ENCODE data around the gene ZNF827. TPM values are rescaled to one million over a fixed set of nuclear protein-coding genes. Genes with fewer than 3 reads are reported as not detected.

ZNF827 gene
- polyA plus RNA-seq, 1 donor (not counting 4 experiments of a cell fraction or from before 2014, with no cell fraction given): 4.7 TPM

DNA sequence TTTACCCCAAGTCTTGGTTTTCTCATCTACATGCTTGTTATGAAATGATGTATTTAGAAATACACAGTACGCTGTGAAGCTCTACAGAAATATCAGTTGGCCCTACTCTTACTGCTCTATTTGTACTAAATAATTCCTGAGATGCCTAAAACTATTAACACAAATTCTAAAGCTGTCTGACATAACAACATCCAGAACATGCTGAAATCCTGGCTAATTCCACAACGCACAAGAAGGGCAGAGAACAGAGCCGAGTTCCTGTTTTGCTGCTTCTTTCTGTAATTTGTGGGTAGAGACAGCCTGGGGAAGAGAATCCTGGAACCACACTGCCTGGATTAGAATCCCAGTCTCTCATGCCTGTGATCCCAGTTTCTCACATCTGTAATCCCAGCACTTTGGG is 59.0 kb downstream of the ZNF827 start:
- Histone ChIP-seq H3K9me3 (ENCODE audit: control insufficient read depth, low read depth, low read length) (no peaks in the 10 kb centered on the region), H3K4me1 (ENCODE audit: control insufficient read depth, extremely low read depth, insufficient read depth, low read length) (peaks cover 45% of the 10 kb centered on the region), H3K36me3 (ENCODE audit: control insufficient read depth in 2 of 2, extremely low read depth in 1 of 2, insufficient read depth in 2 of 2, low read length in 2 of 2) (no peaks in the 10 kb centered on the region), H2AFZ (ENCODE audit: control insufficient read depth, low read length) (no peak overlapping the region), H3K4me3 (ENCODE audit: control insufficient read depth in 2 of 3, extremely low read depth in 1 of 3, insufficient read depth in 2 of 3, low read depth in 1 of 3, low read length in 3 of 3) (no peak overlapping the region), H3K27ac (ENCODE audit: control insufficient read depth, insufficient read depth, low read length) (peak overlapping the region; percentile 24), H3K9me1 (ENCODE audit: control insufficient read depth, extremely low read depth, insufficient read depth, low read length) (no peaks in the 10 kb centered on the region), H3K4me2 (ENCODE audit: control insufficient read depth, extremely low read depth, insufficient read depth, low read depth, low read length) (no peak overlapping the region), H4K20me1 (ENCODE audit: control insufficient read depth, extremely low read depth, insufficient read depth, low read length) (no peaks in the 10 kb centered on the region), H3K9ac (ENCODE audit: control insufficient read depth, extremely low read depth, insufficient read depth, low read length) (no peak overlapping the region), H3K27me3 (ENCODE audit: control insufficient read depth, extremely low read depth, insufficient read depth, low read length) (no peaks in the 10 kb centered on the region), H3K79me2 (ENCODE audit: control insufficient read depth, insufficient read depth, low read length) (no peaks in the 10 kb centered on the region)
- dilution Hi-C loops (cut with MboI; ENCODE audit: extremely low pct_ligation_motif_present, low sequenced_read_pairs): no loop called here
- FAIRE-seq (peak; percentile 5), DNase-seq (ENCODE audit: low read depth, low spot score) (no peak)
- TF ChIP-seq EZH2 (IDR thresholded peaks at IDR 0.05; ENCODE audit: low read length): no peak
- TF ChIP-seq, protein P1, sequence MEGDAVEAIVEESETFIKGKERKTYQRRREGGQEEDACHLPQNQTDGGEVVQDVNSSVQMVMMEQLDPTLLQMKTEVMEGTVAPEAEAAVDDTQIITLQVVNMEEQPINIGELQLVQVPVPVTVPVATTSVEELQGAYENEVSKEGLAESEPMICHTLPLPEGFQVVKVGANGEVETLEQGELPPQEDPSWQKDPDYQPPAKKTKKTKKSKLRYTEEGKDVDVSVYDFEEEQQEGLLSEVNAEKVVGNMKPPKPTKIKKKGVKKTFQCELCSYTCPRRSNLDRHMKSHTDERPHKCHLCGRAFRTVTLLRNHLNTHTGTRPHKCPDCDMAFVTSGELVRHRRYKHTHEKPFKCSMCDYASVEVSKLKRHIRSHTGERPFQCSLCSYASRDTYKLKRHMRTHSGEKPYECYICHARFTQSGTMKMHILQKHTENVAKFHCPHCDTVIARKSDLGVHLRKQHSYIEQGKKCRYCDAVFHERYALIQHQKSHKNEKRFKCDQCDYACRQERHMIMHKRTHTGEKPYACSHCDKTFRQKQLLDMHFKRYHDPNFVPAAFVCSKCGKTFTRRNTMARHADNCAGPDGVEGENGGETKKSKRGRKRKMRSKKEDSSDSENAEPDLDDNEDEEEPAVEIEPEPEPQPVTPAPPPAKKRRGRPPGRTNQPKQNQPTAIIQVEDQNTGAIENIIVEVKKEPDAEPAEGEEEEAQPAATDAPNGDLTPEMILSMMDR (optimal IDR thresholded peaks at IDR 0.05 in 1 of 3, IDR thresholded peaks at IDR 0.05 in 1 of 3, conservative IDR thresholded peaks at IDR 0.05 in 1 of 3; ENCODE audit: extremely low read depth in 1 of 3, insufficient read depth in 2 of 3, low read length in 3 of 3): no peak

DNA sequence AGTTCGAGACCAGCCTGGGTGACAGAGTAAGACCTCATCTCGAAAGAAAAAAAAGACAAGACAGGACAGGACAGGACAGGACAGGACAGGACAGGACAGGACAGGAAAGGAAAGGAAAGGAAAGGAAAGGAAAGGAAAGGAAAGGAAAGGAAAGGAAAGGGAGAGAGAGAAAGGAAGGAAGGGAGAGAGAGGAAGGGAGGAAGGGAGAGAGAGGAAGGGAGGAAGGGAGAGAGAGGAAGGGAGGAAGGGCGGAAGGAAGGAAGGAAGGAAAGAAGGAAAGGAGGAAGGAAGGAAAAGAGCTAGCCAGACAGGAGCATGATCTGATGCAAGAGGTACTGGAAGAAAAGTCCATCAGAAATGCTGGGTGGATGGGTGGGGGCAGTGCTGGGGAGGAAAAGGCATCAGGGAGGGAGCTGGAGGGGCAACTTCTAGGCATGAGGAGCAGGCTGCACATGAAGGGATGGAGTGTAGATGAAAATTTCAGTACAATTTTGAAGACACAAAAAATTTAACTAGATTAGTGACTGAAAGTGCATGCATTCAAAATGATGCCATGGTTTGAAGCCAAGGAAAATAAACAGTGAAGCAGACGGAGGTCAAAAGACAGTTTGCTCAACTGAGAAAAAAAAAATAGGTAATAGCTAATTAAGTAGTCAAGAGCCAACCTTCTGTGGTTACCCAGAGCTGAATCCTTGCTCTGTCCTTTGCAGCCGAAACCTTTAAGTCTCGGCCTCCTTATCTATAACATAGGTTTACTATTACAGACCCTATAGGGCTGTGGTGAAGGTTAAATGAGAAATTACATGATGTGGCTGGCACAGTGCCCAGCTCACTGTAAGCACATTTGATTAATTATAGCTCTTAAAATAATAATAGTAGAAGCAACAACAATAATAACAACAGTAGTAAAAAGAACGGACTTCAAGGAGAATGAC is 59.9 kb downstream of the ZNF827 start:
- Histone ChIP-seq H4K20me1 (ENCODE audit: control insufficient read depth, extremely low read depth, insufficient read depth, low read length) (no peaks in the 10 kb centered on the region), H3K9me3 (ENCODE audit: control insufficient read depth, low read depth, low read length) (no peaks in the 10 kb centered on the region), H3K27me3 (ENCODE audit: control insufficient read depth, extremely low read depth, insufficient read depth, low read length) (no peaks in the 10 kb centered on the region), H3K27ac (ENCODE audit: control insufficient read depth, insufficient read depth, low read length) (no peak overlapping the region), H3K79me2 (ENCODE audit: control insufficient read depth, insufficient read depth, low read length) (no peaks in the 10 kb centered on the region), H2AFZ (ENCODE audit: control insufficient read depth, low read length) (no peak overlapping the region), H3K4me2 (ENCODE audit: control insufficient read depth, extremely low read depth, insufficient read depth, low read depth, low read length) (no peak overlapping the region), H3K9ac (ENCODE audit: control insufficient read depth, extremely low read depth, insufficient read depth, low read length) (no peak overlapping the region), H3K4me3 (ENCODE audit: control insufficient read depth in 2 of 3, extremely low read depth in 1 of 3, insufficient read depth in 2 of 3, low read depth in 1 of 3, low read length in 3 of 3) (no peak overlapping the region), H3K4me1 (ENCODE audit: control insufficient read depth, extremely low read depth, insufficient read depth, low read length) (peaks cover 46% of the 10 kb centered on the region), H3K9me1 (ENCODE audit: control insufficient read depth, extremely low read depth, insufficient read depth, low read length) (no peaks in the 10 kb centered on the region), H3K36me3 (ENCODE audit: control insufficient read depth in 2 of 2, extremely low read depth in 1 of 2, insufficient read depth in 2 of 2, low read length in 2 of 2) (no peaks in the 10 kb centered on the region)
- DNase-seq (ENCODE audit: low read depth, low spot score): no peak
- peak; percentile 23 for FAIRE-seq
- dilution Hi-C loops (cut with MboI; ENCODE audit: extremely low pct_ligation_motif_present, low sequenced_read_pairs): no loop called here
- TF ChIP-seq EZH2 (IDR thresholded peaks at IDR 0.05; ENCODE audit: low read length): no peak
- TF ChIP-seq, protein P1 (optimal IDR thresholded peaks at IDR 0.05 in 1 of 3, IDR thresholded peaks at IDR 0.05 in 1 of 3, conservative IDR thresholded peaks at IDR 0.05 in 1 of 3; ENCODE audit: extremely low read depth in 1 of 3, insufficient read depth in 2 of 3, low read length in 3 of 3): no peak
